SH-SY5Y (cell line): ENCODE data around the gene NCKAP5.

Source experiments
- GATA2 ChIP-seq: IDR thresholded peaks from 2 replicates; pipeline ENCODE4 v1.6.1; 2011; ENCODE audit warnings: mild to moderate bottlenecking, low read depth, low read length
- GATA3 ChIP-seq: IDR thresholded peaks from 2 replicates; pipeline ENCODE4 v1.6.1; 2011; ENCODE audit warnings: low read depth, mild to moderate bottlenecking, low read length, moderate library complexity

NCKAP5 gene

DNA sequence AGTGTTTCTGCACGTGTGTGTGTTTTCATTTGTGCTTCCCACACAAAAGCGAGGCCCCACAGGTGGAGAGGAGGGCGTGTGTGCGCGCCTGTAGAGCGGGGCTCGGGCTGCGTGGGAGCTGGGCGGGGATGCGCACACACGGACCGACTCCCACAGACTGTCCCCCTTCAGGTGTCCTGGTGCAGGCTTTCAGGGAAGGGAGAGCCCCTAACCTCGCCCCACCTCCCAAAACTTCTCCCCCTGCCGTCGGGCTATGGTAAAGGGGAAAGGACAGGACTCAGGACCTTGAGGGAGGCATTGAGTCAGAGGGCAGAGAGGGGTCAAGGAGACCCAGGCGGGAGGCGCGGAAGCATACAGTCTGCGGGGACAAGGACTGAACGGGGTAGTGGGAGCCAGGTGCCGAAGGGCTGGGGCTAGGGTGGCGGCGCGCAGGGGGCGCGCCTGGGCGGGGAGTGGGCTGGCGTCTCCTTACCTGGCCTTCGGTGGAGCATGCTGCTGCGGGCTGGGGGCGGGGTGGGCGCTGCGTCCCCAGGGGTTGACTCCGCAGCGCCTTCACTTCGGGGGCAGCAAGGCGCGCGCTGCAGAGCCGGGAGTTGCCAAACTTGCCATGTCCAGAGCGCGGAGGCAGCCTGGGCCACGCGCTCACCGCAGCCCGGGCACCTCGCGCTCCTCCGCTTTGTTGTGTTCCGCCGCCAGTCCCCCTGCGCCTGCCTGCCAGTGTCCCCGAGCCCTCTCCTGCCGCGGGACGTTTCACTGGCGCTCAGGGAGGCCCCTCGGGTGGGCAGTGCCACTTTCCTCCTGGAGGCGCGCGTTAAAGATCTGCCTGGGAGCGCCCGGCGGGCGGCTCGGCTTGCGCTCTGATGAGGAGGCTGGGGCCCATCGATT, 302.0 kb downstream of the NCKAP5 start:
- TF ChIP-seq GATA3 (no peak), GATA2 (no peak)

- TF ChIP-seq GATA2 (no peak), GATA3 (no peak)
Observed at GRCh38 chr2:133265432-133265949, 302.8 kb downstream of the NCKAP5 start.

DNA sequence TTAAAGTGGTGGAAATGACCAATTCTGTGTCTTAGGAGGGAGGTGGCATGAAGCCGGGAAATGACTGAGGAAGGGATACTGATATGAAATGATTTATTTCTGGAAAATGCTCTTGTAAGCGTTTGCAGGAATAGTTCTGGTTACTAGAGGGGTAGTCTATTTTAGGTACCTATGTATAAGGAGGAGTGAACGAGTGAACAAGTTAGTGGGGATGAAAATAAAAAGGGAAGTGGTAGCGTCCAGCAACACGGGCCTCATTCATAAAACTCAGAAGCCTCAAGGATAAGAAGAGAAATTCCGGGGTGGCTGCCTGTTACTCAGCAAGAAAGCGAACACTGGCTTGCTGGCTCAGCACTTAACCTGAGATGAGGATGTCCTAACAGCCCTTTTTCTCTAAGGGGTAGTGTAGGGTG, 303.3 kb downstream of the NCKAP5 start:
- TF ChIP-seq GATA2 (no peak), GATA3 (no peak)

DNA sequence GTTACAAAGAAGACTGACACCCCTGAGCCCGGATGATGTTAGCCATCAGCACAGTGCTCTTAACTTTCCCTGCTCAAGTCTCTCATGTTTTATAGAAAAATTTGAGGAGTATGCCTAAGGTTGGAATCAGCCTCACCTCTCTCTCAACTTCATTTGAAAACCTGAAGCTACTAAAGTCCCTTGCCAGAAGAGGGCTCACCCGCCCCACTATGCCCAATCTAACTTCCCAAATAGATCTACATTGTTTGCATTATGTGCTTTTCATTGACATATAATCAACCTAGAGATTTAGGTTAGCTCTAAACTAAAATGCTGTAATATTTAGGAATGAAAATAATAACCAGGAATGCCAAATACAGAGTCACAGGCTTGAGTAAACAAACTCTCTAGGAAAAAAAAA, 305.4 kb downstream of the NCKAP5 start:
- no peak for TF ChIP-seq GATA3
- no peak for TF ChIP-seq GATA2

- TF ChIP-seq GATA3 (no peak), GATA2 (no peak)
Observed at GRCh38 chr2:133255360-133255759, 312.9 kb downstream of the NCKAP5 start.

GRCh38 chr2:133253793-133254192, 314.5 kb downstream of the NCKAP5 start:
- TF ChIP-seq GATA3 = no peak
- TF ChIP-seq GATA2 = no peak

- TF ChIP-seq GATA2 (no peak), GATA3 (no peak)
Observed at GRCh38 chr2:133252780-133253355, 315.4 kb downstream of the NCKAP5 start.

GRCh38 chr2:133249362-133249761, 318.9 kb downstream of the NCKAP5 start:
- TF ChIP-seq GATA3 (no peak), GATA2 (no peak)

DNA sequence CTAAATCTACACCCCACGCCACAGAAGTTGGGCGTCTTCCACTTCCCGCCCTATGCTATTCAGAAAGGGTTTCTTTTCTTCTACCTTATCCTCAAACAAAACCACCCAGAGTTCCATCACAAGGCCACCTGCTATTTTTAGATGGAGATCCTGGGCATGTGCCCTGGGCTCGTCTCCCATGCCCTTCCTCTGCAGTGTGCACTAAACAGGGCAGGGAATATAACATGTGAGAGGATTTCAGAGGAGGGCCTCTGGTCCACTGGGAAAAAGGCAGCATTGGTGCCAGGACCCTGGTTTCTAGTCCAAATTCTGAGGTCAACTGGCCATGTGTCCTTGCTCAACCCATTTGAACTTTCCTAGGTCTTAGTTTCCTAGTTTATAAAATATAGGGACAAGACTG, 320.0 kb downstream of the NCKAP5 start:
- TF ChIP-seq GATA2 = no peak
- TF ChIP-seq GATA3 = no peak

DNA sequence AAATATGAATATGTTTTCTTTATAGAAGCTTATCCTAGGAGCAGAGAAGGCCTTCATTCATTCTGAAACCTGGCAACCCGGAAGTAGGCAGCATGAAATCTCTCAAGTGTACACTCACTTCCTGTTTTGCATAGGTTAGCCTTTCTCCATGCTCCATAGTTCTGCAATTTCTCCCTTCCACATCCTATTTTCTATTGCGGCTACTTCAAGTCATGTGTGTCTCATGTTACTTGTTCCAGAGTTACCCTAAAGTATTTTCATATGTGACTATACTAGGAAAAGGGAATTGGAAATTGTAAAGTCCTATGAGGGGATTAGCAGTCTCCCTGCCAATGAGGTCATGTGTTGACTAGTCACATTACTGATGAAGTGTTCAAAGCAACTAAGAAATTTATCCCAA, 320.6 kb downstream of the NCKAP5 start:
- no peak for TF ChIP-seq GATA2
- no peak for TF ChIP-seq GATA3

DNA sequence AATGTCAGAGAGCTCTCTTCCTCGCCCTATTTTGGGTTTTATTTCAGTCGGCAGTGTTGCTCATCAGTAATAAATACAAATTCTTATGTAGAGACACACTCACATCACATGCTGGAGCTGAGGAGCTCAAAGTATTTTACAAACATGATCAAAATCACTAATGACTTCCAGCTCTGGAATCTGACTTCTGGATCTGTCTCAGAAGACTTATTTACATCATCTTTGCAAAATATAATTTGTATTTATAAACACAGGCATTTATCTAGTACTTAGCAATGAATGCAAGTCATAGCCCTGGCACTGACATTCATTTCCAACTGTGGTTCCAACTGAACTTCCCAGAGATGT, 327.1 kb downstream of the NCKAP5 start:
- TF ChIP-seq GATA3 (no peak), GATA2 (no peak)

GRCh38 chr2:133240491-133241223, 327.6 kb downstream of the NCKAP5 start:
- TF ChIP-seq GATA2 (no peak), GATA3 (no peak)

DNA sequence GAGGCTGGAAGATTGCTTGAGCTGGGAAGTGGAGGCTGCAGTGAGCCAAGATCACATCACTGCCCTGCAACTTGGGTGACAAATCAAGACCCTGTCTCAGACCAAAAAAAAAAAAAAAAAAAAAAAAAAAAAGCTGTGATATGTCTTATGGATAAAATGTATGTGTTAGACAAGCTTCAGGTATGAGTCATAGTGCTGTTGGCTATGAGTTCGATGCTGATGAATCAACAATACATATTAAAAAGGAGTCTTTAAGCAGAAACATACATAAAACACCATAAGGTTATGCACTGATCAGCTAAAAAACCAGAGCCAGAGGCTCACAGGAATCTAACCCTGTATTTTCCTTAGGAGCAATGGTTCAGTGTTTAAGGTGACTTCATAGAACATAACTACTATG, 332.3 kb downstream of the NCKAP5 start:
- no peak for TF ChIP-seq GATA3
- TF ChIP-seq GATA2 = no peak

DNA sequence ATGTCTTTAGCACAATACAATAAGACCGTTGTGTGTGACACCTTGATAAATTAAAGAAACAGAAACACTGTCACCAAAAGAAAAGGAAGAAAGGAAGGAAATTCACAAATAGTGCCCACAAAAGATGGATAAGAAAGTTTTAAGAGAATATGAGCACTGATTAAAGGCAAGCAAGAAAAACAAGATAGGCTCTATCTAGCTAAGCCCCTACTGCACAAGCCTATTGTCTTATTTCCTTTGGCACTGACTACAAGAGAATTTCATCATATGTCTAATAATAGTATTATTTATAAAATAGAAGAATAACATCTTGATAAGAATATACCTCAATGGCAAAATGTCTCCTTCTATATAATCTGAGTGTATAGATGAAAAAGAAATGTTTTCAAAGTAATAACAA, 335.7 kb downstream of the NCKAP5 start:
- no peak for TF ChIP-seq GATA2
